Activated B cell treated with CpG ODN at 0.5 μM for 24 hours (primary cell): ENCODE data around the gene RHOT2. TPM values are rescaled to one million over a fixed set of nuclear protein-coding genes. Genes with fewer than 3 reads are reported as not detected.
"Not testable (repeated sequence)": the region's sequence is repeated elsewhere in the genome, so short reads cannot be mapped to it uniquely, and the experiment has no call there.

ENCODE experiments used
- ATAC-seq: fragments of 200-7000 bp; cut with Tn5 transposase; one replicate; pipeline ENCODE4 v1.10.0; 2021; ENCODE audit warnings: low read depth, mild to moderate bottlenecking, moderate library complexity
- CTCF ChIA-PET: fragments of 350-600 bp; sonication (Branson Sonifier 250); formaldehyde crosslinking; loops from one replicate; lab custom pipeline; 2021; ENCODE audit warnings: antibody characterized with exemption; lab: Charles Lee
- POLR2A ChIA-PET: fragments of 350-600 bp; sonication (Branson Sonifier 250); formaldehyde crosslinking; loops from one replicate; lab custom pipeline; 2021; ENCODE audit warnings: antibody characterized with exemption; lab: Charles Lee
- DNase-seq: peaks from one replicate; pipeline ENCODE4 v3.0.0; 2022
- H3K27ac Mint-ChIP-seq: one replicate; pipeline ENCODE4 v1.8.0; 2020; ENCODE audit warnings: mixed read lengths
- H3K27me3 Mint-ChIP-seq: one replicate; pipeline ENCODE4 v1.8.0; 2021; ENCODE audit warnings: mixed read lengths
- H3K36me3 Mint-ChIP-seq: one replicate; pipeline ENCODE4 v1.8.0; 2021; ENCODE audit warnings: low read depth, mixed read lengths
- H3K4me1 Mint-ChIP-seq: one replicate; pipeline ENCODE4 v1.8.0; 2021; ENCODE audit warnings: mixed read lengths
- H3K4me3 Mint-ChIP-seq: one replicate; pipeline ENCODE4 v1.8.0; 2020; ENCODE audit warnings: mild to moderate bottlenecking, mixed read lengths
- H3K9me3 Mint-ChIP-seq: one replicate; pipeline ENCODE4 v1.8.0; 2020; ENCODE audit warnings: mixed read lengths
- intact Hi-C: fragments of 100-400 bp; cut with micrococcal nuclease; formaldehyde crosslinking; loops from one replicate; pipeline ENCODE4 v1.15.1; 2024
- total RNA-seq: library from RNA; stranded (reverse); gene quantifications from 2 replicates; pipeline ENCODE4 v1.2.3, GENCODE V29; 2022
- TF ChIP-seq, protein P1 (sequence below): fragments of 200-600 bp; IDR thresholded peaks from one replicate; pipeline ENCODE4 v1.8.0; 2022; ENCODE audit warnings: antibody characterized with exemption, mild to moderate bottlenecking

The RHOT2 gene
- total RNA-seq, 1 donor from 2014 or later, result 170 TPM

DNA sequence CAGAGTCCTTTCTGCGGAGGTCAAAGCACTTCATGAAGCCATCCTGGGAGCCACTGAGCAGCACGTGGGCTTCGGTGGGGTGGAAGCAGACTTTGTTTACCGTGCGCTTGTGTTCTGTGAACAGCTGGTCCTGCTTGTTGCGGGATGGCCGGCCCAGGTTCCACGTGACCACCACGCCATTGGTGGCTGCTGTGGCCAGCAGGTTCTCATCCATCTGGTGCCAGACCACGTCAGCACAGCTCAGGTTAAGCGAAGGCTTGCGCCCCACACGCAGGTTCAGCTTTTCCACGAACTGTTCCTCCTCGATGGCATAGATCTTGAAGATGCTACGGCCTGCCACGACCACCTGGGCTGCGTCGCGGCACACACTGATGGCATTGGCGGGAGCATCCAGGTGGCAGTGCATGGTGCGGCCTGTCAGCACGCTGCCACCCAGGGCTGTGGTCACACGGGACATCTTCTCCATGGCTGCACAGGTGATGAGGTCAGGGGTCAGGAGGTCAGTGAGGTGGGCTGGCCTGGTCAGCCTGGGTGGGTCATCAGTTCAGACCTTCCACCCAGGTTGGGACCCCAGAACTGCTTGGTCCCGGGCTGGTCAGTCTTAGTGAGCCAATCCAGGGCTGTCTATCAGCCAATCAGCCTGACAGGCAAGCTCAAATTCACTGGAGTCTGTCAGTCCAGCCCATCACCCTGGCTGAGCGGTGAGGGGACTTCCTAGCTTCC, 21.4 kb downstream of the RHOT2 start:
- ATAC-seq, result no peak
- ChIA-PET CTCF (no interaction called here), POLR2A (interaction anchor here (0.6 to 2.3 kb wide), 10 partner anchors 9 to 1093 kb away, joined by 4 to 34 read pairs (median 10); partner anchors contain the start of genes ANTKMT, CCDC78, HAGHL and NUBP2)
- intact Hi-C loops, result no loop called here
- peak overlapping the region; percentile 90 for H3K4me3 Mint-ChIP-seq
- DNase-seq, result no peak
- H3K27me3 Mint-ChIP-seq, result peaks cover 9% of the 10 kb centered on the region
- no peaks in the 10 kb centered on the region for H3K9me3 Mint-ChIP-seq
- H3K27ac Mint-ChIP-seq, result peak overlapping the region; percentile 82
- peaks cover 33% of the 10 kb centered on the region for H3K4me1 Mint-ChIP-seq
- H3K36me3 Mint-ChIP-seq, result peaks cover 15% of the 10 kb centered on the region
- TF ChIP-seq, protein P1, sequence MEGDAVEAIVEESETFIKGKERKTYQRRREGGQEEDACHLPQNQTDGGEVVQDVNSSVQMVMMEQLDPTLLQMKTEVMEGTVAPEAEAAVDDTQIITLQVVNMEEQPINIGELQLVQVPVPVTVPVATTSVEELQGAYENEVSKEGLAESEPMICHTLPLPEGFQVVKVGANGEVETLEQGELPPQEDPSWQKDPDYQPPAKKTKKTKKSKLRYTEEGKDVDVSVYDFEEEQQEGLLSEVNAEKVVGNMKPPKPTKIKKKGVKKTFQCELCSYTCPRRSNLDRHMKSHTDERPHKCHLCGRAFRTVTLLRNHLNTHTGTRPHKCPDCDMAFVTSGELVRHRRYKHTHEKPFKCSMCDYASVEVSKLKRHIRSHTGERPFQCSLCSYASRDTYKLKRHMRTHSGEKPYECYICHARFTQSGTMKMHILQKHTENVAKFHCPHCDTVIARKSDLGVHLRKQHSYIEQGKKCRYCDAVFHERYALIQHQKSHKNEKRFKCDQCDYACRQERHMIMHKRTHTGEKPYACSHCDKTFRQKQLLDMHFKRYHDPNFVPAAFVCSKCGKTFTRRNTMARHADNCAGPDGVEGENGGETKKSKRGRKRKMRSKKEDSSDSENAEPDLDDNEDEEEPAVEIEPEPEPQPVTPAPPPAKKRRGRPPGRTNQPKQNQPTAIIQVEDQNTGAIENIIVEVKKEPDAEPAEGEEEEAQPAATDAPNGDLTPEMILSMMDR, result no peak

DNA sequence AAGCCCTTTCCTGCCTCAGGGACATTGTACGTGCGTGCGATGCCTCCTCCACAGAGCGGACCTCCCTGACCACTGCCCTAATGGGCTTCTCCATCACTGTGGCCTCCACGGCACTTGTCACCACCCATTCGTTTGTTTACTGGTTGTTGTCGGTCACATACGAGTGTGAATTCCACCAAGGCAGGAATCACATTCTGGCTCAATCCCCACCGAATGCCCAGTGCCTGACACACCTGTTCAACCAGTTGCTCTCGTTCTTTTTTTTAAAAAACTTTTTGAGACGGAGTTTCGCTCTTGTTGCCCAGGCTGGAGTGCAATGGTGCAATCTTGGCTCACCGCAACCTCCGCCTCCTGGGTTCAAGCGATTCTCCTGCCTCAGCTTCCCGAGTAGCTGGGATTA, 23.3 kb downstream of the RHOT2 start:
- Mint-ChIP-seq H3K4me3 (peak overlapping the region; percentile 90), H3K36me3 (peaks cover 13% of the 10 kb centered on the region), H3K4me1 (peaks cover 37% of the 10 kb centered on the region), H3K27me3 (peaks cover 15% of the 10 kb centered on the region)
- DNase-seq, intact Hi-C loops, ATAC-seq, H3K9me3 Mint-ChIP-seq, CTCF ChIA-PET, H3K27ac Mint-ChIP-seq: not testable (repeated sequence)
- POLR2A ChIA-PET, result interaction anchor here (1.1 kb wide), 1 partner anchor 164 kb away, joined by 3 read pairs; the partner anchor contains the start of gene CAPN15

DNA sequence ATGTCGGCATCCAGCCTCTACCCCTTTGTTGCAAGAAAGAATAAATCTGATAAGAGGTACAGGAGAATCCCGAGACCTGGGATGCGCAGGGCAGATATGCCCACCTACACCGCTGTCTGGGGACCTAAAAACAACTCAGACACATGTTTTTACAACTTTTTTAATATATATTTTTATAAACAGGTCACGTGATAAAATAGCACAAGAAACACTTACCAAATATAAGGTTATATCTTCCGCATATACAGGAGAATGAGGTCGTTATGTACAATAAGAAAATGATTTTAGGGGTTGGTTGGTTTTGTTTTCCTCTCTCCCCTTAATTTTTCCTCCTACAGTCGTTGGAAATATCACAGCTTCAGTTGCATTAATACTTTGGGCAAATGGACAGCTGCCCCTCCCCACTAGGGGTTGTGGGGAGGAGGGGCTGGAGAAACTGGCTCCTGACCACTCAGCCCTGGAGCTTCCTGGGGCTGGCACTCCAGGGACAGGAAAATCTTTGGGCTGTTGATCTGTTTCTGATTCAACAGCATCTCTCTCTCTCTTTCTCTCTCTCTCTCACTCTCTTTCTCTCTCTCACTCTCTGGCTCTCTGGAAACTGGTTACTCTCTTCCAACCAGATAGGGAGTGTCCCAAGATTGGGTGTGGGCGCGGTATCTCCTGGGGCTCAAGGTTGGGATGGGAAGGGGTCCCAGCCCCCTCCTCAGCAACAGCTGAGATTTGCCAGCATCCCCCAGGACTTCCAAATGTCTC, 24.6 kb downstream of the RHOT2 start:
- Mint-ChIP-seq H3K36me3 (peaks cover 6% of the 10 kb centered on the region), H3K9me3 (no peaks in the 10 kb centered on the region), H3K27ac (no peak overlapping the region), H3K4me1 (peaks cover 37% of the 10 kb centered on the region), H3K27me3 (peaks cover 17% of the 10 kb centered on the region), H3K4me3 (no peak overlapping the region)
- no peak for DNase-seq
- ATAC-seq, result no peak
- ChIA-PET CTCF (no interaction called here), POLR2A (interaction anchor here (1.2 kb wide), 1 partner anchor 8 kb away, joined by 3 read pairs; the partner anchor contains the start of gene JMJD8)
- intact Hi-C loops, result no loop called here
- TF ChIP-seq, protein P1, result no peak

DNA sequence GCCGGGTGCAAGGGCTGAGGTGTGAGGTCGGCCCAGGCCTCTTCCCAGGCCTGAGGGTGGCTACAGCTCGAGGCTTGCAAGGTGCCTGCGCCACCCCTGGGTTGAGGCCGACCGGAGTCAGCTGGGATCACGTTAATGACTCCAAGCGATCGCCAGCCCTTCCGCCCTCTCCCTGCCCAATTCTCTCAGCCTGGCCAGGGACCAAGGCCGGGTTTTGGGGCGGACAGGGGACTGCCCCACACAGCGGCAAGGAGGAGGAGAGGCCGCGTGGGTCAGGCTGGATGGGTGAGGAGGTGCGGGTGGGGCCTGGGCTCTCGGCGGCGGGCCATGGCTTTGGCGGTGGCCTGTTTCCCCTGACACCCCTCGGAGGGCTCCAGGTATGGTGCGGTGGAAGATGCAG, 25.4 kb downstream of the RHOT2 start:
- intact Hi-C loops, result no loop called here
- POLR2A ChIA-PET, result interaction anchor here (1.2 kb wide), 1 partner anchor 9 kb away, joined by 3 read pairs; the partner anchor contains the start of gene JMJD8
- Mint-ChIP-seq H3K36me3 (peaks cover 5% of the 10 kb centered on the region), H3K27ac (no peak overlapping the region), H3K4me3 (peak overlapping the region; percentile 28), H3K9me3 (no peaks in the 10 kb centered on the region), H3K4me1 (peaks cover 36% of the 10 kb centered on the region), H3K27me3 (peaks cover 17% of the 10 kb centered on the region)
- ATAC-seq, result no peak
- CTCF ChIA-PET, result no interaction called here
- TF ChIP-seq, protein P1, result no peak
- no peak for DNase-seq

DNA sequence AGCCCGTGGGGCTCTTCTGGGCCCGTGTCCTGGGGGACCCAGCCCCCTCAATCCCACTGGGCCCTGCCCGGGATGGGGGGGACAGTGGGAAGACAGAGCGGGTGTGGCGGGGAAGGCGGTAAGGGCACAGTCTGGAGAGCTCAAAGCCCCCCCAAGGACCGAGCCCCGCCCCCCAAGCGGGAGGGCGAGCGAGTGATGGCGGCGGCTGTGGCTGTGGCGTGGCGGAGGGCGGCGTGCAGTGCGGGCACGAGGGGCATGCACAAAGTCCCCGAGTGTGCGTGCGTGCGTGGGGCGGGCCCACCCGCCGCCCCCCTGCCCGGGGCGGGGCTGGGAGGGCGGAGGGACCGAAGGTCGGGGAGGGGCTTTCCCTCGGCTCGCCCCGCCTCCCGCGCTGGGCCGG, 25.8 kb downstream of the RHOT2 start:
- Mint-ChIP-seq H3K27ac (no peak overlapping the region), H3K4me1 (peaks cover 36% of the 10 kb centered on the region), H3K4me3 (no peak overlapping the region), H3K27me3 (peaks cover 17% of the 10 kb centered on the region), H3K36me3 (peaks cover 5% of the 10 kb centered on the region), H3K9me3 (no peaks in the 10 kb centered on the region)
- ATAC-seq, result no peak
- DNase-seq, result no peak
- ChIA-PET CTCF (interaction anchor here (2.1 kb wide), 1 partner anchor 18 kb away, joined by 8 read pairs; no protein-coding TSS in a partner anchor), POLR2A (interaction anchor here (1.2 kb wide), 1 partner anchor 10 kb away, joined by 3 read pairs; the partner anchor contains the start of gene JMJD8)
- TF ChIP-seq, protein P1, result no peak
- intact Hi-C loops, result no loop called here
